GM12878 (cell line): ENCODE results near the gene CRIM1.

Experiments used
- CHD2 ChIP-seq: IDR thresholded peaks from 2 replicates; pipeline ENCODE4 v1.6.1; 2011; ENCODE audit warnings: low read depth, low read length, improper control_type of control experiment, borderline replicate concordance
- HDAC6 ChIP-seq: fragments of 200-600 bp; sonication (generic); IDR thresholded peaks from one replicate; pipeline ENCODE4 v1.8.0; 2017; ENCODE audit warnings: antibody characterized with exemption; ENCODE audit not compliant: unreplicated experiment
- POLR2A ChIP-seq: IDR thresholded peaks from 2 replicates; pipeline ENCODE4 v1.6.1; 2011; ENCODE audit warnings: low read depth, mild to moderate bottlenecking, low read length
- TF ChIP-seq, protein P1 (sequence below), 3 experiments: IDR thresholded peaks in 2 of 3; conservative IDR thresholded peaks in 1 of 3; 2 replicates each; pipeline ENCODE4 v1.5.1; 2011; ENCODE audit warnings: low read depth in 3 of 3, low read length in 3 of 3, mild to moderate bottlenecking in 3 of 3, control low read depth in 2 of 3, moderate library complexity in 2 of 3, inconsistent platforms in 1 of 3, mixed read lengths in 1 of 3; ENCODE audit not compliant: control insufficient read depth in 2 of 3, insufficient read depth in 1 of 3; ENCODE audit errors: extremely low read depth in 1 of 3
- TF ChIP-seq, protein P2 (sequence below): fragments of 450-650 bp; IDR thresholded peaks from 2 replicates; pipeline ENCODE4 v1.6.1; 2016; ENCODE audit warnings: mild to moderate bottlenecking, moderate library complexity, borderline replicate concordance
- TF ChIP-seq, protein P3 (sequence below): IDR thresholded peaks from 2 replicates; pipeline ENCODE4 v1.6.1; 2012; ENCODE audit warnings: low read depth, low read length, improper control_type of control experiment

DNA sequence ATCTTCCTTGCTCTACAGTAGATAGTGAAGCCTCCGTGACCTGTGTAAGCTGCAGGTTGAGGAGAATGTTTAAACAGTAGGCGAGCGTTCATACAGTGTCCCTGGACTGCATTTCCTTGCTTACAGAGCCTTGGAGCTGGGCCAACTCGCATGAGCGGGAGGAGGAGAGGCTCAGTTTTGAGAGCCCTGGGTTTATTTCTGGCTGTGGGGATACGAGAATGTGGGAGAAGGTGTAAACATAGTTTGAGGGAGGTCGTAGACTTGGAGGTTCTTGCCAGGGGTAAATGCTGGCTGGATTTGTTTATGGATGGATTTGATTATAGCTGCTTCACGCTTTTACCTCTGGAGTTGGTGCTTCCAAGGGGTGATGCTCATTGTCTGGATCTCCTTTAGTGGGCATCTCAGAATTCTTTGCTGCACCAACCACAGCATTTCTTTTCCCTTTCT is 20.8 kb downstream of the CRIM1 start:
- TF ChIP-seq, protein P1, sequence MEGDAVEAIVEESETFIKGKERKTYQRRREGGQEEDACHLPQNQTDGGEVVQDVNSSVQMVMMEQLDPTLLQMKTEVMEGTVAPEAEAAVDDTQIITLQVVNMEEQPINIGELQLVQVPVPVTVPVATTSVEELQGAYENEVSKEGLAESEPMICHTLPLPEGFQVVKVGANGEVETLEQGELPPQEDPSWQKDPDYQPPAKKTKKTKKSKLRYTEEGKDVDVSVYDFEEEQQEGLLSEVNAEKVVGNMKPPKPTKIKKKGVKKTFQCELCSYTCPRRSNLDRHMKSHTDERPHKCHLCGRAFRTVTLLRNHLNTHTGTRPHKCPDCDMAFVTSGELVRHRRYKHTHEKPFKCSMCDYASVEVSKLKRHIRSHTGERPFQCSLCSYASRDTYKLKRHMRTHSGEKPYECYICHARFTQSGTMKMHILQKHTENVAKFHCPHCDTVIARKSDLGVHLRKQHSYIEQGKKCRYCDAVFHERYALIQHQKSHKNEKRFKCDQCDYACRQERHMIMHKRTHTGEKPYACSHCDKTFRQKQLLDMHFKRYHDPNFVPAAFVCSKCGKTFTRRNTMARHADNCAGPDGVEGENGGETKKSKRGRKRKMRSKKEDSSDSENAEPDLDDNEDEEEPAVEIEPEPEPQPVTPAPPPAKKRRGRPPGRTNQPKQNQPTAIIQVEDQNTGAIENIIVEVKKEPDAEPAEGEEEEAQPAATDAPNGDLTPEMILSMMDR (IDR thresholded peaks at IDR 0.05 in 2 of 3, conservative IDR thresholded peaks at IDR 0.05 in 1 of 3; ENCODE audit: control insufficient read depth in 2 of 3, extremely low read depth in 1 of 3, insufficient read depth in 1 of 3, low read depth in 3 of 3, low read length in 3 of 3) = no peak
- TF ChIP-seq, protein P2, sequence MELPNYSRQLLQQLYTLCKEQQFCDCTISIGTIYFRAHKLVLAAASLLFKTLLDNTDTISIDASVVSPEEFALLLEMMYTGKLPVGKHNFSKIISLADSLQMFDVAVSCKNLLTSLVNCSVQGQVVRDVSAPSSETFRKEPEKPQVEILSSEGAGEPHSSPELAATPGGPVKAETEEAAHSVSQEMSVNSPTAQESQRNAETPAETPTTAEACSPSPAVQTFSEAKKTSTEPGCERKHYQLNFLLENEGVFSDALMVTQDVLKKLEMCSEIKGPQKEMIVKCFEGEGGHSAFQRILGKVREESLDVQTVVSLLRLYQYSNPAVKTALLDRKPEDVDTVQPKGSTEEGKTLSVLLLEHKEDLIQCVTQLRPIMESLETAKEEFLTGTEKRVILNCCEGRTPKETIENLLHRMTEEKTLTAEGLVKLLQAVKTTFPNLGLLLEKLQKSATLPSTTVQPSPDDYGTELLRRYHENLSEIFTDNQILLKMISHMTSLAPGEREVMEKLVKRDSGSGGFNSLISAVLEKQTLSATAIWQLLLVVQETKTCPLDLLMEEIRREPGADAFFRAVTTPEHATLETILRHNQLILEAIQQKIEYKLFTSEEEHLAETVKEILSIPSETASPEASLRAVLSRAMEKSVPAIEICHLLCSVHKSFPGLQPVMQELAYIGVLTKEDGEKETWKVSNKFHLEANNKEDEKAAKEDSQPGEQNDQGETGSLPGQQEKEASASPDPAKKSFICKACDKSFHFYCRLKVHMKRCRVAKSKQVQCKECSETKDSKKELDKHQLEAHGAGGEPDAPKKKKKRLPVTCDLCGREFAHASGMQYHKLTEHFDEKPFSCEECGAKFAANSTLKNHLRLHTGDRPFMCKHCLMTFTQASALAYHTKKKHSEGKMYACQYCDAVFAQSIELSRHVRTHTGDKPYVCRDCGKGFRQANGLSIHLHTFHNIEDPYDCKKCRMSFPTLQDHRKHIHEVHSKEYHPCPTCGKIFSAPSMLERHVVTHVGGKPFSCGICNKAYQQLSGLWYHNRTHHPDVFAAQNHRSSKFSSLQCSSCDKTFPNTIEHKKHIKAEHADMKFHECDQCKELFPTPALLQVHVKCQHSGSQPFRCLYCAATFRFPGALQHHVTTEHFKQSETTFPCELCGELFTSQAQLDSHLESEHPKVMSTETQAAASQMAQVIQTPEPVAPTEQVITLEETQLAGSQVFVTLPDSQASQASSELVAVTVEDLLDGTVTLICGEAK = no peak
- TF ChIP-seq CHD2 = no peak
- TF ChIP-seq POLR2A = no peak
- TF ChIP-seq HDAC6 = no peak
- TF ChIP-seq, protein P3, sequence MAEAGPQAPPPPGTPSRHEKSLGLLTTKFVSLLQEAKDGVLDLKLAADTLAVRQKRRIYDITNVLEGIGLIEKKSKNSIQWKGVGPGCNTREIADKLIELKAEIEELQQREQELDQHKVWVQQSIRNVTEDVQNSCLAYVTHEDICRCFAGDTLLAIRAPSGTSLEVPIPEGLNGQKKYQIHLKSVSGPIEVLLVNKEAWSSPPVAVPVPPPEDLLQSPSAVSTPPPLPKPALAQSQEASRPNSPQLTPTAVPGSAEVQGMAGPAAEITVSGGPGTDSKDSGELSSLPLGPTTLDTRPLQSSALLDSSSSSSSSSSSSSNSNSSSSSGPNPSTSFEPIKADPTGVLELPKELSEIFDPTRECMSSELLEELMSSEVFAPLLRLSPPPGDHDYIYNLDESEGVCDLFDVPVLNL = no peak
